GM18526 (cell line): ENCODE results near the gene TSPAN7.

ENCODE experiments used
- POLR2A ChIP-seq: IDR thresholded peaks from 3 replicates; pipeline ENCODE4 v1.6.1; 2011; ENCODE audit not compliant: insufficient read length; ENCODE audit errors: extremely low read depth

Gene TSPAN7

GRCh38 chrX:38651625-38652601 is 90.6 kb downstream of the TSPAN7 start:
- TF ChIP-seq POLR2A: no peak

- no peak for TF ChIP-seq POLR2A
Measured at GRCh38 chrX:38652934-38653442, 91.6 kb downstream of the TSPAN7 start.

- TF ChIP-seq POLR2A: no peak
Measured at GRCh38 chrX:38654302-38654701, 93.0 kb downstream of the TSPAN7 start.

GRCh38 chrX:38656350-38656915 is 95.1 kb downstream of the TSPAN7 start:
- no peak for TF ChIP-seq POLR2A

- no peak for TF ChIP-seq POLR2A
Measured at GRCh38 chrX:38657562-38657961, 96.2 kb downstream of the TSPAN7 start.

GRCh38 chrX:38660395-38661102 is 99.2 kb downstream of the TSPAN7 start:
- TF ChIP-seq POLR2A: no peak

- no peak for TF ChIP-seq POLR2A
Measured at GRCh38 chrX:38661103-38661441, 99.7 kb downstream of the TSPAN7 start.

GRCh38 chrX:38661561-38661960 is 100.2 kb downstream of the TSPAN7 start:
- no peak for TF ChIP-seq POLR2A

GRCh38 chrX:38662640-38663039 is 101.3 kb downstream of the TSPAN7 start:
- no peak for TF ChIP-seq POLR2A

- no peak for TF ChIP-seq POLR2A
Measured at GRCh38 chrX:38664285-38664684, 102.9 kb downstream of the TSPAN7 start.

GRCh38 chrX:38666909-38667308 is 105.6 kb downstream of the TSPAN7 start:
- TF ChIP-seq POLR2A: no peak

GRCh38 chrX:38668771-38669170 is 107.4 kb downstream of the TSPAN7 start:
- TF ChIP-seq POLR2A: no peak

- TF ChIP-seq POLR2A: no peak
Measured at GRCh38 chrX:38669428-38669827, 108.1 kb downstream of the TSPAN7 start.

- no peak for TF ChIP-seq POLR2A
Measured at GRCh38 chrX:38672646-38673045, 111.3 kb downstream of the TSPAN7 start.

GRCh38 chrX:38675856-38676255 is 114.5 kb downstream of the TSPAN7 start:
- no peak for TF ChIP-seq POLR2A

- no peak for TF ChIP-seq POLR2A
Measured at GRCh38 chrX:38678183-38678582, 116.8 kb downstream of the TSPAN7 start.
